Umbilical cord (tissue), 2 donors: ENCODE results near the gene SLC38A10. TPM values are rescaled to one million over a fixed set of nuclear protein-coding genes. Genes with fewer than 3 reads are reported as not detected.

Source experiments
- DNase-seq: peaks from one replicate; pipeline ENCODE4 v3.0.0-alpha.2; 2015; ENCODE audit warnings: low spot score
- total RNA-seq: library from RNA; depleted of rRNA; stranded (reverse); fragments of >200 nt; gene quantifications from one replicate; pipeline ENCODE4 v1.2.3, GENCODE V29; 2014; ENCODE audit warnings: low replicate concordance; ENCODE audit not compliant: insufficient read depth

Gene SLC38A10
- total RNA-seq, 1 donor from 2014 or later = 48.6 TPM

GRCh38 chr17:81331527-81332043 lies 36.5 kb upstream of the SLC38A10 start:
- no peak for DNase-seq

DNA sequence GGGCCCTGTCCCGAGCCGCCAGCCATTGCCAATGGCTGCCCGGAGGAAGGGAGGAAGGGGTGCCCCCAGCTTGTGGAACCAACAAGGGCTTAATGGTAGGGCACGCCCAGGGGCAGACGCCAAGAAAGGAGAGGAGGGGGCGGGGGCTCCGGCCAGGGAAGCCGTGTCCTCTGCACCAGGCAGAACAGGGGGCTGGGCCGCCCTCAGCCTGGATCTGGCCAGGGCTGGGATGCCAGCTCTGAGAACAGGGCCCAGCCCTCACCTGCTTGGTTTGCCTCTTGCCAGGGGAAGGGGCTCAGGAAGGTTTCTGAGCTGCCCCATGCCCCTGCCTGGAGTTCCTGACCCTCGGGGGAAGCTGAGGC lies 35.8 kb upstream of the SLC38A10 start:
- no peak for DNase-seq

DNA sequence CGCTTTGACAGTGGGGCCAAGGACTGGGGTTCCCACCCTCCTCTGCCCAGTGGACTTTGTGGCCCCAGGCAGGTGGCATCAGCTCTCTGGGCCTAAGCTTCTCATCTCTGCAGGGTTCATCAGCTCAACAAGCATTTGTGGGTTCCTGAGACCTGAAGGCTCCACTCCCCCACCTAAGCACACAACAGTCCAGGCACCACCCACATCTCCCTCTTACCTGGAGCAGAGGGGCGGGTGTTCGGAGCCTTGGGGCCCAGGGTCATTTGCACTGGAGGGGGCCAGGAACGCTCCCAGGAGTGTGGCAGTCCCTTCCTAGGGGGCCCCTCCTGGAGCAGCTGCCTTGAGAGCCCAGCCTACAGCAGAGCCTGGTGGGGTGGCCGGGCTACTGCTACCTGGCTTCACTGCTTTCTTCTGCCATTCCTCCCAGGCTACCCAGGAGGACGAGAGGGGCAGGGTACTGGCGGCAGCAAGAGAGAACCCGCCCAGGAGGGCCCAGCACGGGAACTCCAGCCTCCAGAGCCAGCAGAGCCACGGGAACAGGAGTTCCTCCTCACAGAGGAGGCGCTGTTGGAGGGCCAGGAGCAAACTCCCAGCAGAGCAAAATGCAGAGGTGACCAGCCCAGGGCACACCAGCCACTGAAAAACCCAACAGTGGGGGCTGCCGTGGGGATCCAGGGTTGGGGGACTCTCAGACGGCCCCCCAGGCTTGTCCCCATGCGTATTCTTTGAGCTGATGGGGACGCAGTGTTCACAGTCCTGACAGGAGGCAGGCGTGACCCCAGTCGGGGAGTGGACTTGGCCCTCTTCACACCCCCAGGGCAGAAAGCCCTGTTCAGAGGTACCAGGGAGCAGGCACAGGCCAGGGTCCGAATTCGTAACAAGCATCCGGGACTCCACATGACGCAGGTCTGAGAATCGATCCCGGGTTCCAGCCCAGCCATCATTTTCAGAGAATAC lies 35.1 kb upstream of the SLC38A10 start:
- no peak for DNase-seq

- DNase-seq = peak; percentile 87
These were observed 34.1 kb upstream of the SLC38A10 start for GRCh38 chr17:81328978-81329926.

DNA sequence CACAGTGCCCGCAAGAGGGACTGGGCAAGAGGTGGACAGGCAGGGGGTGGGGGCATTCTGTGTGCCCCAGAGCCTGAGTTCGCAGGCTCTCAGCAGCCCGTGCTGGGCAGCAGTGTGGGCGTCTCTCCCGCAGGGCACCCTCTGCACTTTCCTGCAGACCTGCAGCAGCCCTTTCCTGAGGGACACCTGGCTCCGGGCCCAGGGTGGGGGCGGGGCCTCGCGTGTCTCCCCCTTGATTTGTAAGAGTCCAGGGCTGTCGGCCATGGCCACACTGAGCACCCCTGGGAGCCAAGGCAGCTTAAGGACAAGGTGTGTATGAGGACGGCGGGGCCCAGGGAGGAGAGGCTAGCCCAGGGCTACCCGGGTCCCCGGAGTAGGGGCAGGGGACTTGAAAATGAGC lies 33.4 kb upstream of the SLC38A10 start:
- no peak for DNase-seq

DNA sequence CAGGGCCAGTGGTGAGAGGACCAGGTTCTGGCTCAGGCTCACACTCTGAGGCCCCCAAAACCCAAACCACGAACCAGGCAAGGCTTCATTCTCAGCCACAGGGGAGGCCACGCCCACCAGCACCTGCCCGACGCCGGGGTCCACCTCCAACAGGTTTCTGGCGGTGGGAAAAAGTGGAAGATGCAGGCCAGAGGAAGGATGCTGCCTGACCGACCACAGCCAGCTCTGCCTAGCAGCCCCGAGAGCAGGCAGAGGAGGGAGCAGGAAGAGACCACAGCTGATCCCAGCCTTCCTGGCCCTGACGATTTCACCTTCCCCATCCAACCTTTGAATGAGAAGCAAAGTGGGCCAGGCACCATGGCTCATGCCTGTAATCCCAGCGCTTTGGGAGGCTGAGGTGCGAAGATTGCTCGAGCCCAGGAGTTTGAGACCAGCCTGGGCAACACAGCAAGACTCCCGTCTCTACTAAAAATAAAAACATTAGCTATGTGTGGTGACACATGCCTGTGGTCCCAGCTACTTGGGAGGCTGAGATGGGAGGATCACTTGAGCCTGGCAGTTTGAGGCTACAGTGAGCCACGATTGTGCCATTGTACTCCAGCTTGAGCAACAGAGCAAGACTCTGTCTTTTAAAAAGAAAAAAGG lies 30.7 kb upstream of the SLC38A10 start:
- no peak for DNase-seq

DNA sequence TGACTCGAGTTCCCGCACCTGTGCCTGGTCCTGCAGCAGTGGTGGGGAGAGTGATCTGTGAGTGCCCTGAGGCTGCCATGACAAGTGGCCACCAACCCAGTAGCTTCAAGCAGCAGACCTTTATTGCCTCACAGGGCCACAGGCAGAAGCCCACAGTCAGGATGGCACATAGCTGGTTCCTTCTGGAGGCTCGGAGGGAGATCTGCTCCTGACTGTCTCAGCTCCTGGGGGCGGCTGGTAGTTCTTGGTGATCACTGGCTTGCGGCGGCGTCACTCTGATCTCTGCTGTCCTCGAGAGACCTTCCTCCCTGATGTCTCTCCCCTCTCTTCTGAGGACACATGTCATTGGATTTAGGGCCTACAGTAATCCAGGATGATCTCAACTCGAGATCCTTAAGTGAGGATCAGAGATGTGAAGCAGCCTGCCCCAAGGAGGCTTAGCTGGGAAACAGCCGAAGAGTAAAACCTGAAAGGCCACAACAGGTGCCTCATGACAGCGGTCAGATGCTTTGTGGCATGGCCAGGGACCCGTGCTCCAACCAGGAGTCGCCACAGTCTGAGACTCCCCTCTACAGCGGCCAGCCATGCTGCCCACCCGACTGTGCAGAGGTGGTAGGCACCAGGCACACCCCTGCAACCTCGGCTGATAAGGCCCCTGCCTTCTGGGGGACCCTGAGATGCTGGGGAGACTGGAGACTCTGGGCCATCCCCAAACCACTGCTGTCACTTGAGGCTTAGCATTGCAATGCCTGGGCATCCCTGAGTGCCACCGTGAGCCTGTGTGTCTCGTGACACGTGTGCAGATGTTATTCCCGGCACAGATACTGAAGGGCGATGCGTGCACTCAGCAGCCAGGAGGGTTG lies 30.0 kb upstream of the SLC38A10 start:
- DNase-seq = no peak

GRCh38 chr17:81324177-81324850 lies 29.2 kb upstream of the SLC38A10 start:
- DNase-seq = no peak

- DNase-seq = no peak
These were observed 28.3 kb upstream of the SLC38A10 start for GRCh38 chr17:81323411-81323868.

DNA sequence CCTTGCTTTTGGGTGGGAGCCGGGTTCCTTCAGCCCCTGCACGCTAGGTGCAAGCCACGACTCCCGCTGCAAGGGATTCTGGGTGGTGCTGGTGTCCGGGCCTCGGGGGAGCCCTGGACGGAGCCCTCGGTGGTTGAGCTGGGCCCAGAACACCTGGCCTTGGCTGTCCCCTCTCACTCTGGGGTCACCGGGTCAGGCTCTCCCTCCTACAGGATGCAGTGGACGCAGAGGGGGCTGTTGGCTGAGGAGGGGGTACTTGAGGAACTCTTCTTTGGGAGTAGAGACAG lies 27.9 kb upstream of the SLC38A10 start:
- DNase-seq = no peak

DNA sequence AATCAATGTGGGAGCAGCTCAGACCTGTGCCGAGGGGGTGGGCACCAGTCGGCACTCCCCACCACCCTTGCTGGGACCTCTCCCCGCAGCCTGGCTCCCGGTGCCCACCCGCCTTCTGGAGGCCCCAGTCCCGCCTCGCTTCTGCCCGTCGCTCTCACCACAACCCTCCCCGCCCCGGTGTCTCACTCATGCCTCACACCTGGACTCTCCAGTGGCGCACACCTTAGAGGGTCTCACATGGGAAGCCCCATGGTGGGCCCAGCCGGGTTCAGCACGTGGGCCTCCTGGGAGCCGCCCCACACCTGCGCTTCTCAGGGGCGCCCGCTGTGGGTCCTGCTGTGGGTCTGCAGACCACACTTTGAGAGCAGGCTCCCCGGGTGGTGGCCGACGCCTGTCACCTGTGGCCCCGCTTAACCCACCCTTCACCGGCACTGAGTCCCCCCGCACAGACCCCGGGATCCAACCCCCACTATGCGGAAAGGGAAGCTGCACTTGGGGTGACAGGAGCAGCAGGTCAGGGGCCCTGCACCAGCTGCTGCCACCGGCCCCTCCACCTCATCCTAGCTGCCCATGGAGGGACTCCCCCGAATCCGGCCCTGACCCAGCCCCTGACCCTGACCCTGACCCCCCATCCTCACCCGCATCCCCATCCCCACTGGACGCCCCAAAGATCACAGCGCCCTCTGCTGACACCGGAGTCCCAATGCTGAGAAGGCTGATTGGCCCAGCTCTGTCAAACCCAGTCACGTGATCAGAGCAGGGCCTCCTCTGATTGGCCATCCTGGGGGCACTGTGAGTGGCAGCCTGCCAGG lies 27.4 kb upstream of the SLC38A10 start:
- no peak for DNase-seq

GRCh38 chr17:81317961-81318605 lies 23.0 kb upstream of the SLC38A10 start:
- DNase-seq = no peak

DNA sequence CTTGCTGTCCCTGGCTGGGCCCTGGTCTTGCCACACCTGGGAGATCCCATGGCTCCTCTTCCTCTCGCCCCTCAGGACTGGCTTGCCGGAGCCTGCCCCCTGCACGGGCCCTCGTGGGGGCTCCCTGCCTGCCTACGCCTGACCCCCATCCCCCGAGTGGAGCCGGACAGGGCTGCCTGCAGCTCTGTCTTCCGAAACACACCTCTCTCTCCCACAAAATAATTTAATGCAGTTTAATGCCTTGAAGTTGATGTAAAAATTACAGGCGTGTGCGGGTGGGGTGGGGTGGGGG lies 22.4 kb upstream of the SLC38A10 start:
- no peak for DNase-seq

DNA sequence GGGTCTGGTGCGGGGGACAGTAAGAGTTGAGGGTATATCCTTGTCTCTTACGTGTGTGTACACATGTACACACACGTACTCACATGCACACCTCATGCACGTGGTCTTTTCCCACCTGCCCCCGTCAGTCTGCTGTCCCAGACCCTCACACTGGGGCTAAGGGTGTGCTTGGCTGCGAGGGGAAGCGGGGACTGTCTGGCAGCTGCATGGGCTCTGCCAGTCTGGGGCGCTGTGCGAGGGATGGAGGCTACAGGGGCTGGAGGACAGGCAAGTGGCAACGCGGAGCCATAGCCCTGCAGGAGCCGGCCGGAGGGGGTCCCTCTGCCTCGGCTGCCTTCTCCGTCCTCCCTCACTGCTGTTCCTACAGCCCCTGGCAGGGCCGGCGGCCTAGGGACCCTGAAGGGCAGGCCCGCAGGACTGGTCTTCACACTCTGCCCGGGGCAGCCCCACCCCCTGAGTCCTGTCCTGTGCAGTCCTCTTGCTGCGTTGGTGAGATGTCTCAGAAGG lies 20.8 kb upstream of the SLC38A10 start:
- no peak for DNase-seq

DNA sequence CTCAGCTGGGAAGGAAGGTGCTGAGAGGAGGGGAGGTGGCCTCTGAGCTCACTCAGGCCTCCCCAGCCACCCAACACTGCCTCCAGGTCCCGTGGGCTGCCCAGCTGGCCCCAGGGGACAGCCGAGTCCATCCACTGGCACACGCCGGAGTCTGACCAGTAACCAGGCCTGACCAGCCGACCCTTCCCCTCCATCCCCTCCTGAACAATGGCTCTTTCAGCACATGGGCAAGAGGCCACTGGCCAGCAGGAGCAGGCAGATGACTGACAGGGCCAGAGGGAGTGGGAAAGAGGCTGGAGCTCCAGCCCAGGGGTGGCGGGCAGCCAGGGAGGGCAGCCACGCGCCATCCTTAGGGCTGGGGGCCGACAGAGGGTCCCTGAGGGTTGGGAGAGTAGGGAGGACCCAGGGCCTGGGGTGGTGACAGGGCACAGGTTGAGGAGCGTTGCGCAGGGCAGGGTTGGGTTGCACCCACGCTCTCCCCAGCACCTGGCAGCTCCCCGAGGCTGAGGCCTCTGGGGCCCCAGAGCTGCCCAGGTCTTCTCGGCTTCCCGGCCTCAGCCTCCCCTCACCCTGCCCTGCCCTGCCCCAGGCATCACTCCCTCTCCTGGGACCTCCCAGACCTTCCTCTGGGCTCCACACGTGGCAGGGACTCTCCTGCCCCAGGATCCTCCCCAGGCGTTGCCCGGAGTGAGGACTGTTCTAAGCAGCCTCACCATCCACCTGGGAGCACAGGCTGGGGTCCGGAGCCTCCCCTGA lies 20.2 kb upstream of the SLC38A10 start:
- no peak for DNase-seq

GRCh38 chr17:81314398-81315081 lies 19.4 kb upstream of the SLC38A10 start:
- DNase-seq = no peak

- no peak for DNase-seq
These were observed 18.8 kb upstream of the SLC38A10 start for GRCh38 chr17:81313776-81314397.
